Heart right ventricle (tissue), 16 donors: ENCODE data around the gene MAML2. TPM values are rescaled to one million over a fixed set of nuclear protein-coding genes. Genes with fewer than 3 reads are reported as not detected.
A peak's percentile ranks its signal among the peaks of the same experiment; 100 is the strongest.

Experiments
- ATAC-seq, 8 donors: fragments of 200-7000 bp; cut with Tn5 transposase; one replicate each; pipeline ENCODE4 v1.9.1; 2020; ENCODE audit warnings: mild to moderate bottlenecking in 8 of 8, moderate library complexity in 8 of 8, moderate number of reproducible peaks in 1 of 8
- DNase-seq, 2 donors: peaks; one replicate each; pipeline ENCODE4 v3.0.0-alpha.2; 2020
- H3K27ac ChIP-seq, 10 donors: fragments of 200-600 bp; sonication (generic) in 2 of 10; one replicate each; pipeline versions ENCODE4 v1.5.0 to v1.8.0; 2020 to 2022; ENCODE audit warnings: mild to moderate bottlenecking in 3 of 10
- H3K27me3 ChIP-seq, 7 donors: fragments of 200-600 bp; one replicate each; pipeline ENCODE4 v1.8.0; 2021 to 2022; ENCODE audit warnings: mild to moderate bottlenecking in 2 of 7
- H3K36me3 ChIP-seq, 9 donors: fragments of 200-600 bp; sonication (generic) in 1 of 9; one replicate each; pipeline versions ENCODE4 v1.5.0 to v1.8.0; 2020 to 2022; ENCODE audit warnings: mild to moderate bottlenecking in 2 of 9
- H3K4me1 ChIP-seq, 9 donors: fragments of 200-600 bp; sonication (generic) in 1 of 9; one replicate each; pipeline versions ENCODE4 v1.5.0 to v1.8.0; 2020 to 2022; ENCODE audit warnings: mild to moderate bottlenecking in 4 of 9
- H3K4me3 ChIP-seq, 10 donors: fragments of 200-600 bp; sonication (generic) in 2 of 10; one replicate each; pipeline versions ENCODE4 v1.5.0 to v1.8.0; 2020 to 2022; ENCODE audit warnings: mild to moderate bottlenecking in 7 of 10, moderate library complexity in 2 of 10
- H3K9me3 ChIP-seq, 11 donors: fragments of 200-600 bp in 10 of 11; sonication (generic) in 2 of 11; one replicate each; pipeline versions ENCODE4 v1.5.0 to v1.8.0; 2013 to 2022; ENCODE audit warnings: mild to moderate bottlenecking in 2 of 11, control low read depth in 1 of 11, moderate library complexity in 1 of 11
- CTCF ChIP-seq, 9 donors: fragments of 200-600 bp; sonication (generic) in 2 of 9; IDR thresholded peaks; one replicate each; pipeline versions ENCODE4 v1.5.0 to v1.8.0; 2021 to 2022; ENCODE audit warnings: antibody characterized with exemption in 9 of 9, mild to moderate bottlenecking in 5 of 9, moderate library complexity in 1 of 9
- WGBS, 2 donors: extraction: QIAGEN DNeasy Blood & Tissue Kit; methylation state at CpG; one replicate each; pipeline ENCODE4 v1.1.7; 2013; ENCODE audit warnings: inconsistent platforms in 1 of 2; 5-methylcytosine and 5-hydroxymethylcytosine counted together
- intact Hi-C, 10 donors: fragments of 100-400 bp; cut with DNase I; formaldehyde crosslinking; loops; one replicate each; pipeline versions ENCODE4 v1.11.1 to v1.14.2; 2022
- polyA plus RNA-seq, 2 donors: library from polyadenylated mRNA; stranded (reverse); fragments of 200-250 nt; gene quantifications; one replicate each; pipeline ENCODE4 v1.2.3, GENCODE V29; 2013
- total RNA-seq, 10 donors: library from RNA; stranded (reverse); fragmentation: NEBNext Ultra II Directional in 3 of 10; extraction: Animal tissue kit (Norgen Biotek cat#: 25700) in 3 of 10; gene quantifications; one replicate each; pipeline versions ENCODE4 v1.2.1 to v1.2.4, GENCODE V29; 2021 to 2023
- donor health status: Arrhythmogenic right ventricular cardiomyopathy.
- donor health status: ischemic (EF 13 %, LVEDD 7.1; RV severe dilation, severe dysfunction).
- donor health status: healthy with polysubstance abuse.
- donor health status: DM: no; HTN: yes; CAD: no.
- donor health status: DM: no; HTN: no; CAD: no.
- donor health status: ischemic (EF 25% LVEDD 6.9; RV normal size, moderate dysfunction).
- donor health status: ischemic (EF 25% LVEDD 5.7; RV mildly dilated, moderate dysfunction).
- donor health status: healthy.
- donor health status: DM: yes; HTN: yes; CAD: no.
- donor health status: Ischemic cardiomyopathy.
- donor health status: ischemic (EF 35%, LVEDD 5.7; RV mildly dilated, moderate dysfunction).
- donor health status: nonischemic (EF 11% LVEDD 7.7; RV severe dilation, severe dysfunction).
- donor health status: DM: yes; HTN: yes; CAD: no.
- donor health status: PGD.
- donor health status: ischemic (EF 29% LVEDD 5.4; RV normal size, mild dysfunction).
- donor health status: nonischemic (EF 23%, LVEDD 6.1; RV moderate dilation, normal function).

The MAML2 gene
- total and polyA plus RNA-seq, 12 donors = 1.3 to 6.1 (median 4.1) TPM

- intact Hi-C loops = no loop called here
Observed at GRCh38 chr11:96084610-96085318, 258.2 kb downstream of the MAML2 start.

GRCh38 chr11:96082936-96083335, 260.1 kb downstream of the MAML2 start:
- WGBS, 2 donors = 83 to 91% methylated on average over 2 of the region's 2 CpGs
- H3K27ac ChIP-seq = no peak overlapping the region
- DNase-seq = no peak

More at GRCh38 chr11:96084610-96085318, 258.2 kb downstream of the MAML2 start:
- Histone ChIP-seq H3K36me3 (no peaks in the 10 kb centered on the region), H3K4me3 (no peak overlapping the region), H3K27ac (no peak overlapping the region), H3K27me3 (no peaks in the 10 kb centered on the region), H3K4me1 (peaks cover 0 to 30% (median 6%) of the 10 kb centered on the region in 9 donors), H3K9me3 (no peaks in the 10 kb centered on the region)
- TF ChIP-seq CTCF (IDR thresholded peaks at IDR 0.05) = no peak
- ATAC-seq (no peak), DNase-seq (no peak)
- 58 to 78% methylated on average over 6 of the region's 6 CpGs for WGBS, 2 donors

DNA sequence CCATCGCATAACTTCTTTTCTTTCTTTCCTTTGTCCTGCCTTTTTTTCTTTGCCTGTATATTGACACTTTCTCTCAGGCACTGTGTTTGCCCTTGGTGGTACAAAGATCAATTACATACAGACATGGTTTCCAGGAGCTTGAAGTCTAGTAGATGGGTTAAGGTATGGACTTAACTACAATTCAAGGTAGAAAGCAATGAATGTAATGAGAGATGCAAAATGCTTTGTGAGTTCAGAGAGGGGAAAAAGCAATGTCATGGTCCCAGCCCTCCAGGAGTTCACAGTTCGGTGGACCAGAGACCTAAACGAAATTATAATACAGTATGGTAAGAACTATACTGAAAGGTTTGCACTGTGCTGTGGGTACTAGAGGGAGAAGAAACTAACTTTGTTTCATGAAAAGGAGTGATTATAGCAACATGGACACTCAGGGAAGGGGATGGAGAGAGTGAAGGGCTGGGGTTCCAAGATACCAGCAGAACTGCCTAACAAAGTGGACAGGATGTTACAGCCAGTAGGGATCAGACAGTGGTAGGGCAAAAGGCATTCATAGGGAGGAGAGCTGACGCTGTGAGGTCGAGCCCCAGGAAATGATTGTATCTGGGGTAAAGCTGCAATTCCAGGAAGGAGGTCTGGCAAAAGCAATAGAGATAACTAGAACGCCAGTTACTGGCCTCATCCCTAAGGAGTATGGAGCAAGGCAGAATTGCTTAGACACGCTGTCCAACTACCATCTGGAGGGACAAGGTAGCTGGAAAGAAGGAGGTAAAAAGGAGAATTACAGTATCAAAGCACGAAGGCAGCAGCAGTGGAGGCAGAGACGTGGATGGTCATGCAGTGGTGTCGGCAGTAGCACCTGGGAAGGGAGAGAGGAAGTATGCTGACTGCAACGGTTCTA, 260.7 kb downstream of the MAML2 start:
- H3K36me3 ChIP-seq = no peaks in the 10 kb centered on the region
- 73 to 75% methylated on average over 11 of the region's 11 CpGs for WGBS, 2 donors
- ATAC-seq = peak in 5 of 8 donors; percentile 17 to 76 (median 39)
- H3K27ac ChIP-seq = no peak overlapping the region
- H3K9me3 ChIP-seq = no peaks in the 10 kb centered on the region
- H3K4me3 ChIP-seq = no peak overlapping the region
- H3K4me1 ChIP-seq = peaks cover 0 to 33% (median 6%) of the 10 kb centered on the region in 9 donors
- TF ChIP-seq CTCF (IDR thresholded peaks at IDR 0.05) = no peak
- no peak for DNase-seq
- intact Hi-C loops = no loop called here
- no peaks in the 10 kb centered on the region for H3K27me3 ChIP-seq

More at GRCh38 chr11:96082936-96083335, 260.1 kb downstream of the MAML2 start:
- H3K4me1 ChIP-seq = peaks cover 0 to 30% (median 6%) of the 10 kb centered on the region in 9 donors
- ATAC-seq = no peak
- no peaks in the 10 kb centered on the region for H3K9me3 ChIP-seq
- H3K27me3 ChIP-seq = no peaks in the 10 kb centered on the region
- TF ChIP-seq CTCF (IDR thresholded peaks at IDR 0.05) = no peak
- no peak overlapping the region for H3K4me3 ChIP-seq
- intact Hi-C loops = no loop called here
- H3K36me3 ChIP-seq = no peaks in the 10 kb centered on the region

- no peak for ATAC-seq
- no peak for TF ChIP-seq CTCF (IDR thresholded peaks at IDR 0.05)
- H3K27ac ChIP-seq = no peak overlapping the region
- 73 to 87% methylated on average over 4 of the region's 4 CpGs for WGBS, 2 donors
- no peaks in the 10 kb centered on the region for H3K9me3 ChIP-seq
- no peak overlapping the region for H3K4me3 ChIP-seq
- H3K27me3 ChIP-seq = no peaks in the 10 kb centered on the region
- peaks cover 0 to 33% (median 10%) of the 10 kb centered on the region in 9 donors for H3K4me1 ChIP-seq
- intact Hi-C loops = no loop called here
- no peak for DNase-seq
- H3K36me3 ChIP-seq = no peaks in the 10 kb centered on the region
Observed at GRCh38 chr11:96081561-96081960, 261.4 kb downstream of the MAML2 start.
